Measurements from ENCODE around the gene SLC22A15.

The SLC22A15 gene

GRCh38 chr1:116110567-116111523 is 134.5 kb downstream of the SLC22A15 start, which contains the start of gene MAB21L3:
TSS of gene MAB21L3 (plus strand) at chr1:116111399. CDS start at chr1:116112616, 1,217 bp downstream.
- DNase-seq: no peak

GRCh38 chr1:116111524-116112021 is 135.3 kb downstream of the SLC22A15 start:
- DNase-seq: no peak

GRCh38 chr1:116112388-116113140 is 136.3 kb downstream of the SLC22A15 start:
- DNase-seq: no peak

GRCh38 chr1:116113615-116114014 is 137.3 kb downstream of the SLC22A15 start:
- no peak for DNase-seq

- no peak for DNase-seq
These were observed 139.4 kb downstream of the SLC22A15 start for GRCh38 chr1:116115476-116116439.

GRCh38 chr1:116118471-116118870 is 142.2 kb downstream of the SLC22A15 start:
- DNase-seq: no peak
